ENCODE measurements around the gene GTF2A1. TPM values are rescaled to one million over a fixed set of nuclear protein-coding genes. Genes with fewer than 3 reads are reported as not detected.

The GTF2A1 gene
- 31.4 and 40.9 TPM in 2 replicates for total RNA-seq (ENCODE audit: low replicate concordance)
- long read RNA-seq, full-length matches to known transcripts: 7 of 18 reads
- long read RNA-seq, partial matches to known transcripts: 6 of 18 reads
- long read RNA-seq, other reads (novel, unspliced or antisense): 5 of 18 reads

DNA sequence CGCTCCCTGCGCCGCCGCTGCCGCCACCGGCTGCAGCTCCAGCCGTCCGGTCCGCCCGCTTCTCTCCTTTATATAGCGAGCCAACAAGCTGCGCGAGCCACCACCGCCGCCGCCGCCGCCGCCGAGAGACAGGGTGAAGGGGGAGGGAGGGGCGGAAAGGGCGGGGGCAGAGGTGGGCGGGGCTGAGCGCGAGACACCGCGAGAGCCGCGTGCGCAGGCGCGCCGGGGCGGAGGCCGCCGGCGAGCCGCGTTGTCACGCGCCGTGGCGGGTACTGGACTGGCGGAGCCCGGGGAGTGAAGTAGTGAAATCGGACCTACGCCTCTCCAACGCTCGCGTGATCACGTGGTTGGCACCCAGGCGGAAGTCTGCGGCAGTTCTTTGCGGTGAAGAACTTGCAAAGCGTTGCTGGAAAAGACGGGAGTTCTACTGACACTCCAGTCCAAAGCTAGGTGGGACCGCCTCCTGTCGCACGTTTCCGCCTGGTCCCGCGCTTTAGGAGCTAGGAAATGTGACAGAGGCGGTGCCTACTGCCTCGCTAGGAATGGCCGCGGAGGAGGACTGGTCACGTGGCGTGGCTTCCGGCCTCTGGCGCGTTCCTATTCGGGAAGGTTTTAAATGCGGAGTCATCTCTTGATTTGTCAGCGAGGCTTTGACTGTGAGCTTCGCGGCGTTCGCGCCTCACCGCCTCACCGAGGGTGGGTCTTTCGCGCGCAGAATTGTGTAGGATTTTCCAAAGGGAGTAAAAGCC, at the start of gene GTF2A1:
Gene GTF2A1 (minus strand): TSS at position 130 of the 749 bp plus-strand sequence. CDS start 441 bp downstream, outside the sequence.
- DNase-seq (ENCODE audit: extremely low spot score, unreplicated experiment): peak; percentile 98
- peak within 1 kb of the TSS; percentile 100 for H3K27ac Mint-ChIP-seq
- H3K9me3 Mint-ChIP-seq: no peaks in the 10 kb centered on the region
- TF ChIP-seq, protein P1, sequence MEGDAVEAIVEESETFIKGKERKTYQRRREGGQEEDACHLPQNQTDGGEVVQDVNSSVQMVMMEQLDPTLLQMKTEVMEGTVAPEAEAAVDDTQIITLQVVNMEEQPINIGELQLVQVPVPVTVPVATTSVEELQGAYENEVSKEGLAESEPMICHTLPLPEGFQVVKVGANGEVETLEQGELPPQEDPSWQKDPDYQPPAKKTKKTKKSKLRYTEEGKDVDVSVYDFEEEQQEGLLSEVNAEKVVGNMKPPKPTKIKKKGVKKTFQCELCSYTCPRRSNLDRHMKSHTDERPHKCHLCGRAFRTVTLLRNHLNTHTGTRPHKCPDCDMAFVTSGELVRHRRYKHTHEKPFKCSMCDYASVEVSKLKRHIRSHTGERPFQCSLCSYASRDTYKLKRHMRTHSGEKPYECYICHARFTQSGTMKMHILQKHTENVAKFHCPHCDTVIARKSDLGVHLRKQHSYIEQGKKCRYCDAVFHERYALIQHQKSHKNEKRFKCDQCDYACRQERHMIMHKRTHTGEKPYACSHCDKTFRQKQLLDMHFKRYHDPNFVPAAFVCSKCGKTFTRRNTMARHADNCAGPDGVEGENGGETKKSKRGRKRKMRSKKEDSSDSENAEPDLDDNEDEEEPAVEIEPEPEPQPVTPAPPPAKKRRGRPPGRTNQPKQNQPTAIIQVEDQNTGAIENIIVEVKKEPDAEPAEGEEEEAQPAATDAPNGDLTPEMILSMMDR (conservative IDR thresholded peaks at IDR 0.05): no peak
- H3K4me3 Mint-ChIP-seq: peak within 1 kb of the TSS; percentile 100
- peaks cover 12% of the 10 kb centered on the region for H3K36me3 Mint-ChIP-seq
- peaks cover 21% of the 10 kb centered on the region for H3K4me1 Mint-ChIP-seq (ENCODE audit: unreplicated experiment)
- H3K27me3 Mint-ChIP-seq: peaks cover 8% of the 10 kb centered on the region

DNA sequence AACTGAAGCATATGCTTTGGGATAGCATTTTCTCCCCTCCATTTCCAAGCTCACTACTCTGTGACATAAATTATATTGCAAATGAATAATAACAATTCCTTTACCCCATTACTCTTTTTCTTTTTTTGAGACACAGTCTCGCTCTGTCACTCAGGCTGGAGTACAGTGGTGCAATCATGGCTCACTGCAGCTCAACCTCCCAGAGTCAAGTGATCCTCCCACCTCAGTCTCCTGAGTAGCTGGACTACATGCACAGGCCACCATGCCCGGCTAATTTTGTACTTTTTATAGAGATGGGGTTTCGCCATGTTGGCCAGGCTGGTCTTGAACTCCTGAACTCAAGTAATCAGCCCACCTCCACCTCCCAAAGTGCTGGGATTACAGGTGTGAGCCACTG, 49.2 kb upstream of the GTF2A1 start:
- Mint-ChIP-seq H3K27me3 (no peaks in the 10 kb centered on the region), H3K27ac (no peak overlapping the region), H3K9me3 (no peaks in the 10 kb centered on the region), H3K4me3 (no peak overlapping the region), H3K36me3 (peaks cover 8% of the 10 kb centered on the region), H3K4me1 (ENCODE audit: unreplicated experiment) (peaks cover 31% of the 10 kb centered on the region)
- TF ChIP-seq, protein P1 (conservative IDR thresholded peaks at IDR 0.05): no peak
- DNase-seq (ENCODE audit: extremely low spot score, unreplicated experiment): no peak

DNA sequence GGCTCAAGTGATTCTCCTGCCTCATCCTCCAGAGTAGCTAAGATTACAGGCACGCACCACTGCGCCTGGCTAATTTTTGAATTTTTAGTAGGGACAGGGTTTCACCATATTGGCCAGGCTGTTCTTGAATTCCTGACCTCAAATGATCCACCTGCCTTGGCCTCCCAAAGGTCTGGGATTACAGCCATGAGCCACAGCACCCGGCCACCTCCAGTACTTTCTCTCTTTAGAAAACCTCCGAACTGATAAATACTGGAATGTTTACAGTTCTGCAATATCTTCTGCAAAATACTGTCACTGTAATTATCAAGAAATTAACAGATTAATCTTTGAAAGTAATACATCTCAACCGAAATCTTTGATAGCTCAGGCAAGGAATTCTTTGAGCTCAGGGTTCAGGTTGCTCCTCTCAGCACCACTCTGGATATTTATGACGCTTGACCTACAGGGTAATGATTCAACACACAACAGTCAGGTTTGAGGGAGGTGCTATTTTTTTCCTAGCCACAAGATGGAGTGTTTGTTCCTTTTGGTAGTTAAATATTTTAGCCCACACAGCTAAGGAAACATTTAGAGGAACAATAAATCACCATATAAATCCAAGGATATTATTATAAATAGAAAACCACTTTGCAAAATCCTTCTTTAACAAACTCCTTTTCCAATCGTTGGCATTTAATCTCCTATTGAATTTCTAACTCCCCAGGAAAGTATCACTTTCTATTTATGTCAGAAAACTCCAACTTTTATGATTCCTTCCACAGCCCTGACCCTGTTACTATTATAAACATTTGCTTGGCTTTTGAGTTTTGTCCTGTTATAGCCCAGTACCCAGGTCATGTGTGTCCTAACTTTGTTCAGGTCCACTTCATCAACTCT, 48.6 kb upstream of the GTF2A1 start:
- Mint-ChIP-seq H3K4me1 (ENCODE audit: unreplicated experiment) (peaks cover 31% of the 10 kb centered on the region), H3K27ac (peak overlapping the region; percentile 20), H3K9me3 (no peaks in the 10 kb centered on the region), H3K27me3 (no peaks in the 10 kb centered on the region), H3K4me3 (no peak overlapping the region), H3K36me3 (peaks cover 8% of the 10 kb centered on the region)
- DNase-seq (ENCODE audit: extremely low spot score, unreplicated experiment): no peak
- TF ChIP-seq, protein P1 (conservative IDR thresholded peaks at IDR 0.05): peak; percentile 89

DNA sequence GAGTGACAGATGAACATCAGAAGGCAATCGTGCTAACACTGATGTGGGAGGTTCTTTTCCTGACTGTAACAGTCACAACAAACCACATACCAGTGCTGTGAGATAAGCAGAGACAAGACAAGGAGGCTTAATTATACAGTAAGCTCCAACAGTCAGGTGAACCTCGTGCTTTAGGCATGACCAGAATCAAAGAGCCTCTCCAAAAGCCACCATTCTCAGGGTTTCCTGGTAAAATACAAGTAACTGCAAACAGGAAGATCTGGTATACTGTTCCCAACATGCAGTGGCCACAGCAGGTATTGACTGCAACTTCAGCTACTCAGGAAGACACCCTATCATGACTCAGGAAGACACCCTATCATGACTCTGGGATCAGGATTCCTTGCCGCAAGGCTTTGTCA, 47.3 kb upstream of the GTF2A1 start:
- TF ChIP-seq, protein P1 (conservative IDR thresholded peaks at IDR 0.05): peak; percentile 24

DNA sequence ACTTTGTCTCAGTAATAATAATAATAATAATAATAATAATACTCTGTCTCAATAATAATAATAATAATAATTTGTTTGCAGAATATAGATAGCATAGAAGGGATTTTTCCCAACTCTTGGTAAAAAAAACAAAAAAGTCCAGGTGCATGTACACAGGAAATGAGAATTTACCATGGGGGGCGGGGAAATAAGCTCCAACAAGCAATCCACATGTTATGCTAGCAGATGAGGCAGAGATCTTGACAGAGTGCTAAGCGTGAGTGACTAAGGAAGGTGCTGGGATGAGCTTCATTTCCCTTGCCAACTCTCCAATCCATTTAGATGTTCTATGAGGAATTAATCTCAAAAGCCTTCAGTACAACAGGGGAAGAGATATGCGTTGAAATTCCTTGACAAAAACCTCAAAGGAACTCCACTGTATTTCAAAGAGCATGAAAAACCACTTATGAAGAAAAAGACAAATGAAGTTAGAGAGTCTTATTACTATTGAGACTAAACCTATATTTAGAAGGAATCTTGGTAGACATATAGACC, 44.9 kb upstream of the GTF2A1 start:
- Mint-ChIP-seq H3K27ac (no peak overlapping the region), H3K4me3 (no peak overlapping the region), H3K9me3 (no peaks in the 10 kb centered on the region), H3K36me3 (peaks cover 20% of the 10 kb centered on the region), H3K4me1 (ENCODE audit: unreplicated experiment) (peaks cover 21% of the 10 kb centered on the region), H3K27me3 (no peaks in the 10 kb centered on the region)
- DNase-seq (ENCODE audit: extremely low spot score, unreplicated experiment): no peak
- TF ChIP-seq, protein P1 (conservative IDR thresholded peaks at IDR 0.05): no peak

More for the DNA sequence above, 47.3 kb upstream of the GTF2A1 start:
- peaks cover 11% of the 10 kb centered on the region for H3K36me3 Mint-ChIP-seq
- no peak for DNase-seq (ENCODE audit: extremely low spot score, unreplicated experiment)
- no peak overlapping the region for H3K4me3 Mint-ChIP-seq
- H3K27me3 Mint-ChIP-seq: no peaks in the 10 kb centered on the region
- H3K4me1 Mint-ChIP-seq (ENCODE audit: unreplicated experiment): peaks cover 31% of the 10 kb centered on the region
- H3K9me3 Mint-ChIP-seq: no peaks in the 10 kb centered on the region
- H3K27ac Mint-ChIP-seq: peak overlapping the region; percentile 78

Measured in type B pancreatic cell (in vitro differentiated cells).